ENCODE data around the gene NUBPL.
"Not testable (repeated sequence)": the region's sequence is repeated elsewhere in the genome, so short reads cannot be mapped to it uniquely, and the experiment has no call there.

The NUBPL gene

DNA sequence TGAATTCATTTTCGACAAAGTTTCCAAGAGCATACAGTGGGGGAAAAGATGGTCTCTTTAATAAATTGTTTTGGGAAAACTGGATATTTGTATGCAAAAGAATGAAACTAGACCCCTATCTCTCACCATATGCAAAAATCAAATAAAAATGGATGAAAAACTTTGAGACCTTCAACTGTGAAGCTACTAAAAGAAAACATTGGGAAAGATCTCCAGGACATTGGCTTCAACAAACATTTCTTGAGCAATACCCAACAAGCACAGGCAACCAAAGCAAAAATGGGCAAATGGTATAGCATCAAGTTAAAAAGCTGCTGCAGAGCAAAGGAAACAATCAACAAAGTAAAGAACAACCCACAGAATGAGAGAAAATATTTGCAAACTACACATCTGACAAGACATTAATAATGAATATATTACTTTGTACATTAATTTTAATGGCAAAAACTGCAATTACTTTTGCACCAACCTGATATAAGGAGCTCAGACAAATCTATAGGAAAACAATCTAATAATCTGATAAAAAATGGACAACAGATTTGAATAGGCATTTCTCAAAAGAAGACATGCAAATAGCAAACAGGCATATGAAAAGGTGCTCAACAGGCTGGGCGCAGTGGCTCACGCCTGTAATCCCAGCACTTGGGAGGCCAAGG, 50.7 kb downstream of the NUBPL start:
- no peaks in the 10 kb centered on the region for H3K9me3 ChIP-seq (ENCODE audit: severe bottlenecking)
- no peak for TF ChIP-seq CTCF (IDR thresholded peaks at IDR 0.05; ENCODE audit: low read depth, low read length)
- no peaks in the 10 kb centered on the region for H3K36me3 ChIP-seq
- H3K27ac ChIP-seq: no peak overlapping the region
- DNase-seq: no peak
- H3K4me3 ChIP-seq (ENCODE audit: low read depth, low read length): no peak overlapping the region
- H3K27me3 ChIP-seq (ENCODE audit: insufficient read depth, low read depth, severe bottlenecking): no peaks in the 10 kb centered on the region

- no peak overlapping the region for H3K27ac ChIP-seq
- no peaks in the 10 kb centered on the region for H3K9me3 ChIP-seq (ENCODE audit: severe bottlenecking)
- no peaks in the 10 kb centered on the region for H3K36me3 ChIP-seq
- no peaks in the 10 kb centered on the region for H3K27me3 ChIP-seq (ENCODE audit: insufficient read depth, low read depth, severe bottlenecking)
- no peak overlapping the region for H3K4me3 ChIP-seq (ENCODE audit: low read depth, low read length)
- TF ChIP-seq CTCF (IDR thresholded peaks at IDR 0.05; ENCODE audit: low read depth, low read length): no peak
- no peak for DNase-seq
Observed at GRCh38 chr14:31613188-31613587, 52.0 kb downstream of the NUBPL start.

DNA sequence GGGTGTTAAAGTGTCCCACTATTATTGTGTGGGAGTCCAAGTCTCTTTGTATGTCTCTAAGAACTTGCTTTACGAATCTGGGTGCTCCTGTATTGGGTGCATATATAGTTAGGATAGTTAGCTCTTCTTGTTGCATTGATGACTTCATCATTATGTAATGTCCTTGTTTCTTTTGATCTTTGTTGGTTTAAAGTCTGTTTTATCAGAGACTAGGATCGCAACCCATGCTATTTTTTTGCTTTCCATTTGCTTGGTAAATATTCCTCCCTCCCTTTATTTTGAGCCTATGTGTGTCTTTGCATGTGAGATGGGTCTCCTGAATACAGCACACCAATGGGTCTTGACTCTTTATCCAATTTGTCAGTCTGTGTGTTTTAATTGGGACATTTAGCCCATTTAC, 57.7 kb downstream of the NUBPL start:
- H3K36me3 ChIP-seq: not testable (repeated sequence)

GRCh38 chr14:31619440-31619839, 58.2 kb downstream of the NUBPL start:
- no peaks in the 10 kb centered on the region for H3K36me3 ChIP-seq
- no peak for DNase-seq
- no peak overlapping the region for H3K4me3 ChIP-seq (ENCODE audit: low read depth, low read length)
- no peaks in the 10 kb centered on the region for H3K27me3 ChIP-seq (ENCODE audit: insufficient read depth, low read depth, severe bottlenecking)
- no peaks in the 10 kb centered on the region for H3K9me3 ChIP-seq (ENCODE audit: severe bottlenecking)
- H3K27ac ChIP-seq: no peak overlapping the region
- no peak for TF ChIP-seq CTCF (IDR thresholded peaks at IDR 0.05; ENCODE audit: low read depth, low read length)

More for the DNA sequence above, 57.7 kb downstream of the NUBPL start:
- not testable (repeated sequence) for H3K27ac ChIP-seq; H3K27me3 ChIP-seq (ENCODE audit: insufficient read depth, low read depth, severe bottlenecking); H3K9me3 ChIP-seq (ENCODE audit: severe bottlenecking); H3K4me3 ChIP-seq (ENCODE audit: low read depth, low read length); DNase-seq

- not testable (repeated sequence) for H3K27ac ChIP-seq; H3K36me3 ChIP-seq; H3K4me3 ChIP-seq (ENCODE audit: low read depth, low read length); H3K9me3 ChIP-seq (ENCODE audit: severe bottlenecking); DNase-seq; H3K27me3 ChIP-seq (ENCODE audit: insufficient read depth, low read depth, severe bottlenecking)
Observed at GRCh38 chr14:31620898-31621297, 59.7 kb downstream of the NUBPL start.

GRCh38 chr14:31622060-31622459, 60.9 kb downstream of the NUBPL start:
- no peaks in the 10 kb centered on the region for H3K36me3 ChIP-seq
- no peak for TF ChIP-seq CTCF (IDR thresholded peaks at IDR 0.05; ENCODE audit: low read depth, low read length)
- H3K4me3 ChIP-seq (ENCODE audit: low read depth, low read length): no peak overlapping the region
- no peak for DNase-seq
- H3K9me3 ChIP-seq (ENCODE audit: severe bottlenecking): no peaks in the 10 kb centered on the region
- no peak overlapping the region for H3K27ac ChIP-seq
- H3K27me3 ChIP-seq (ENCODE audit: insufficient read depth, low read depth, severe bottlenecking): no peaks in the 10 kb centered on the region

DNA sequence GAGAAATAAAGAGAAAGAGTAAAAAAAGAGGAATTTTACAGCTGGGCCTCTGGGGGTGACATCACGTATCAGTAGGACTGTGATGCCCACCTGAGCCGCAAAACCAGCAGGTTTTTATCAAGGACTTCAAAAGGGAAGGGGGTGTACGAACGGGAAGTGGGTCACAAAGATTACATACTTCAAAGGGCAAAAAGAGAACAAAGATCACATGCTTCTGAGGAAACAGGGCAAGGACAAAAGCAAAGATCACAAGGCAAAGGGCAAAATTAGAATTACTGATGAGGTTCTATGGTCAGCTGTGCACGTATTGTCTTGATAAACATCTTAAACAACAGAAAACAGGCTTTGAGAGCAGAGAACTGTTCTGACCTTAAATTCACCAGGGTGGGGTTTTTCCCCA, 91.7 kb downstream of the NUBPL start:
- H3K4me3 ChIP-seq (ENCODE audit: low read depth, low read length); H3K36me3 ChIP-seq; H3K27ac ChIP-seq; H3K27me3 ChIP-seq (ENCODE audit: insufficient read depth, low read depth, severe bottlenecking); H3K9me3 ChIP-seq (ENCODE audit: severe bottlenecking); DNase-seq: not testable (repeated sequence)
